ENCODE measurements around the gene PTHLH.

The PTHLH gene

DNA sequence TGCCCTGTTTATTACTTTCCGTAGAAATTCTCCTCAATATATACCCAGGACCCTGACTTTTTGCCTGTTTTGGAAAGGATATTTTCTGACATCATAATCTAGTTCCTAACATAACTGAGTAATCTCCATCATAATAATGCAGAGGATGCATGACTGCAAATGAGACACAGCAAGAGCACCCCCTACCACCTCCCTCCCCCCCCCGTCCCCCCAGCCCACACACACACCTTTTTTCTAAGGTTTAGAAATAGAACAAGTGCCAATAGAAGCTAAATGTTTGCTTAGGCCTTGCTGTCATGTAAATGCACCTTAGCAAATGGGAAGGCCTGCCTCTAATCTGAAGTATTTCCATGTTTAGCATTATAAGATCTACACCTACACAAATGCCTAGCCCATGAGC, at the start of gene PTHLH:
Gene PTHLH, minus strand, starts transcription at position 13 of the 400 bp plus-strand sequence. CDS start 3,239 bp downstream, outside the sequence.
- no peak for DNase-seq (ENCODE audit: low spot score)

DNA sequence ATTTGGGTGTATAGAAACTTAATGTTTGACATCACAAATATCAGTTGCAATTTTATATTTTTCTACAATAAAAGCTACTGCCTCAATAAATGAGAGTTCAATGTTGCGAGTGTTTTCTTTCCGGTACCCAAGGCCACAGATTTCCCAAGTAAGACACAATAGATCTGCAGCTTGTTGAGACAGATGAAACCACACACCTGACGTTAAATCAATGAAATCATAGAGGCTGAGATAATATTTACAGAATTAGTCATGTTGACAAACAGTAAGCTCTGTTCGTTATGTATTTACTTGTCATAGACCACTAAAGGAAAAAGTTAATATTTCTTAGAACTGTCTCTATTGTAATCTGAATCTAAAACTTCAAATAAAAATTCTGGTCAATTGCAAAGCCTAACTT, 49.2 kb upstream of the PTHLH start:
- DNase-seq (ENCODE audit: low spot score), result no peak

DNA sequence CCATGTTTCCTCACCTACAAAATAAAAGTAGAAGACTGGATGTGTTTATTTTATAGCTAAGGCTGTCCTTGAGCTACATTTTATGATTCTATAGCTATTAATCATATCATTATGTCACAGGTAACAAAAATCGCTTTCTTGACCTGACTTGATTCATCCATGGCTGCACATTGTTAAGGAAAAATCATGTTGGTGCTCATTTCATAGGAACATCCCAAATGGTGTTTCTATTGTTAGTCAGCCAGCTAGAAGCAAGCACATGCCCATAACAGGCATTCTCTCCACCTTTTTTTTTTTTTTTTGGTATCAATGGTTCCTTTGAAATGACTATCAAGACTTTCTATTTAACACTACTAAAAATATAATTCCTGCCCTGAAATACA, 45.3 kb upstream of the PTHLH start:
- DNase-seq (ENCODE audit: low spot score), result no peak

DNA sequence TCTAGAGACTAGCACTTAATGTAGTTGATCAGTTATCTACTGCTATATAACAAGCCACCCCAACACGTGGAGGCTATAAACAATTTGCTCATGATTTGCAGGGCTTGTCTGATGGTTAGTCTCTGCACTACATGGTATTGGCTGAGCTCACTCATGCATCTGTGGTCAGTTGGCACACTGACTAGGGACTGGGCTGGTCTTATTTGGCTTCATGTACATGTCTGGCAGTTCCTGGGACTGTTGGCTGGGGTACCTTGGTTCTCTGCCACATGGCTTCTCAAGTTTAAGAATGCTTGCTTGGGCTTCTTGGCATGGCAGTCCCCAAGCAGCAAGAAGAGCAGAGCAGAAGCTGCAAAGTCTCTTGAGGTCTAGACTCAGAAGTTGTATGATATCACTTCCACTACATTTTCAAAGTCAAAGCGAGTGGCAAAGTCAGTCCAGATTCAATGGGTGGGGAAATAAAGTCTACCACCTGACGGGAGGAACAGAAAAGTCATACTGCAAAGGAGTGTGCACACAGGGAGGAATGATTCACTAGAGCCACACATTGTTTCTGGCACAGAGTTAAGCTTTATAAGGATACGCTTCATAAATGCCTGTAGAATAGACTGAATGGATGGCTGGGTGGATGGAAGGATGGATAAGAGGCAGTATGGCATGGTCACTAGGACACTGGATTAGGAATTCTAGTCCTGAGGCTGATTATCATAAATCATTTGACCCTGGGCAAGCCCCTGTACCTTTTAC, 44.8 kb upstream of the PTHLH start:
- no peak for DNase-seq (ENCODE audit: low spot score)

DNA sequence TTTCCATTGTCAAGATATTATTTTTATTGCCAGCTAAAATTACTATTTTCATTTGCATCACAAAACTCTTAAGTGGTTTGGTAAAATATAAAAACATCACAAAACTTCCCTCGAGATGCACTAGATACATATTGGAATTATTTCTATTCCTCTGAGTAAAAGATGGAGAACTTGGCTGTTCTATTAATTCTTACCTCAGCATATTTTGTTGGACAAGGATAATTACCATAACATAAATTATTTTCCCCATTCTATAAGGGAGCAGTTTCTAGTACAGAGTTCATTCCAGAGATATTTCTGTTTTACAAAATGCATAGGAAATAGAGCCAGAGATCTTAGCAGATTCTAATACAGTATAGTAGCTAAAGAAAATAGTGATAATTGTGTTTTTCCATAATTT, 42.6 kb upstream of the PTHLH start:
- DNase-seq (ENCODE audit: low spot score), result no peak

DNA sequence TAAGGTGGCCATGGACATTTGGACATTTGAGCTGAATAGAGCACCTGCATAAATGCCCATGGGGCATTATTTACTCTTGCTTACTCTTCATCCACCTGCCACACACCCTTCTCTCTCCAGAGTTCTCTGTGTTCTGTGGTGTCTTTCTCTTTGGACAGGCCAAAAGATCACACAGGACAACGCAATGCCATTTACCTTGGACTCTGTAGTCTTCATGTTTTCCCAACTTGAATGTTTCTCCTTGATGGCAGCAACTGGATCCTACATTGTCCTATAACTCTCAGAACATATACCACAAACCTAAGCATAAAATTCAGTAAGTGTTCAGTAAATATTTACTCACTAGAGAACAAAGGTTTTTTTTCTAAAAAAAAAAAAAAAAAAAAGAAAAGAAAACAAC, 41.7 kb upstream of the PTHLH start:
- DNase-seq (ENCODE audit: low spot score), result no peak

DNA sequence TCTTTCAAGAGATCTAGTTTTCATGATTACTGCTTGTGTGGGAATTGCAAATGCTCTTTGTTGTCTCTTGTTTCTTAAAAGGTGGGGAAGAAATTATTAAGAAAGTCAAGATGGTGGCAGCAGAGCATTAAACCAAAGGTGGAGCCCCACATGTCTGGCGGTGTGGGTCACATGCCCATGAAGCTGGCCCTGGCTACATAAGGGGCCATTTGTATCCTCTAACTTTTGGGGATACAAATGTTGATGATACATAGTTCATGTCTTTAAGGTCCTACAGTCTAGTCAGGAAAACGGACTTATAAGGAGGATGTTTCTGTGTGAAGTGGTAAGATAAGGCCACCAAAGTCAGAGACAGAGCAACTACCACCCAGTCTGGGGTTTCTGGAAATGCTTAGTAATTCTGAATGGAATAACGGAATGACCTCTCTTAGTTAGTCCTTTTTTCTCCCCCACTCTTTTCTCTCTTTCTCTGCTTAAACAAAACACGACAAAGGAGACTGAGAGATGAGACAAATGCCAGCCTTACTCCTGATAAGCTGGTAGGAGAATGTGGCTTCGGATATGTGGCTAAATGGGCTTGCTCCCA, 39.9 kb upstream of the PTHLH start:
- DNase-seq (ENCODE audit: low spot score), result no peak

DNA sequence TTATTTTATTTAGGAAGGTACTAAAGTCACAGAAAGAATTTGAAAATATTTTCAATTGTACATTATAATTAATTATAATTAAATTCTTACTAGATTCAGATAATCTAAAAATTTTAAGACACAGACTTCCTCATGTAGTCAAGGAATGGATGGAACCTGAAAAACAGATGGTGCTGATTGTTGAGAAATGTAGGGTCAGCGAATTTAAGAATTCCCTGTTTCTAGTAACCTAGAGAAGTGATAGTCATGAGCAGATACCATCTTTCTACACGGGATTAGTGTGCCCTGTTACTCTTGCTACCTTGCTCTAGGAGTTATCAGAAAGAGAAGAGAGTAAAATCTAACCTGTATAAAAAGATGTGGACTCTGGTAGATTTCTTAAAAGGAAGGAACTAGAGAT, 37.5 kb upstream of the PTHLH start:
- no peak for DNase-seq (ENCODE audit: low spot score)

DNA sequence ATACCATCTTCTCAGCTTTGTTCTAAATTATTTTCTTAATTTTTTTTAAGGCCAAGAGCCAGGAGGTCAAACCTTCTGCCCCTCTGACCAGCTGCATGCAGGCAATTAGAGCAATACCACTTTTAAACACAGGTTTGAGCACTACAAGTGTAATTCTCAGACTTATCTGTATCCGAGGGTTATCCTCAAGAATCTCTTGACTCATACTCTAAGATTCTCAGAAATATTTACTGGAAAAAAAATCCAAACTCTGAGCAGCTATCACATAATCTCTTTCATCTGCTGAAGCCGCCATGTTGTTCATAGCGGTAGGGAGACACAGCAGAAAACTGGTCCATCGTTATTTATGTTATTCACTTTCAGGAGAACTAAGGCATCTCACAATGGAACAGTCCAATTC, 27.4 kb upstream of the PTHLH start:
- DNase-seq (ENCODE audit: low spot score), result peak; percentile 18

DNA sequence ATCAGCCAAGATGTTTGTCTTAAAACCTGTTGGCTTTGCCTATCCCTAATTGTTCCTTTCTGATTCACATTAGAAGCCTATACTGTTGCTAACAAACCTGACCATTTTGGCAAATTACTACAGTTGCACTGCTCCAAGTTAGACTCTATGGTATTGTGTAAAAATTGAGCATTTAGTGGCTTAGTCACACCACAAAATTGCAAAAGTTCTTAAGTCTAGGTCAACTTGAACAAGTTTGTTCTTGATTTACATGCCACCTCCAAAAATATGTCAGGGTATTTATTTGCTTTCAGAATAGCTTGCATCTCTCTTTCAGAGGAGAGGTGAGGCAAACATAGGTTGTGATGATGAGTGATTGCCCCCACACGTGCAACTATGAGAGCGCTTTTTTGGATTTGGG, 27.0 kb upstream of the PTHLH start:
- DNase-seq (ENCODE audit: low spot score), result peak; percentile 55

DNA sequence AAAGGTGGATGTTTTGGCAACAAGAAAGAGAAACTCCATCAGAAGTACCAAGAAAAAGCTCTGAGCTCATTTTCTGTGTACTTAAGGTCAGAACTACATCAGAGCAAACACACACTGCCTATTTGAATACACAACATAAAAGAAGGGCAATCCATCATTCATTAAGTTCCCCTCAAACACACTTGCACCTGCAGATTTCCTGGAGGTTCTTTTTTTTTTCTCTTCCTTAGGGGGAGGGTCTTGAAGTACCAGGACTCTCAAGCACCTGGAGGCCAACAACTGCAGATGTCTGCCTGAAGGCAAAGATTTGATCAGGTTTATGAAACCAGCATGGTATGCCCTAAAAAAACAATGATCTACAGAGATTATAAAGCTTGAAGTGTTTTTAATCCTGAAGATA, 26.1 kb upstream of the PTHLH start:
- no peak for DNase-seq (ENCODE audit: low spot score)

DNA sequence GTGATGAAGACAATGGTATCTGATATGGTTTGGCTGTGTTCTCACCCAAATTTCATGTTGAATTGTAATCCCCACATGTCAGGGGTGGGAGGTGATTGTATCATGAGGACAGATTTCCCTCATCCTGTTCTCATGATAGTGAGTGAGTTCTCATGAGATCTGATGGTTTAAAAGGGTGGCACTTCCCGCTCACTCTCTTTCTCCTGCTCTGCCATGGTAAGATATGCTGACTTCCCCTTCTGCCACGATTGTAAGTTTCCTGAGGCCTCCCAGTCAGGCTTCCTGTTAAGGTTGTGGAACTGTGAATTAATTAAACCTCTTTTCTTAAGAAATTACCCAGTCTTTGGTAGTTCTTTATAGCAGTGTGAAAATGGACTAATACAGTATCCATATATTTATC, 25.6 kb upstream of the PTHLH start:
- no peak for DNase-seq (ENCODE audit: low spot score)

DNA sequence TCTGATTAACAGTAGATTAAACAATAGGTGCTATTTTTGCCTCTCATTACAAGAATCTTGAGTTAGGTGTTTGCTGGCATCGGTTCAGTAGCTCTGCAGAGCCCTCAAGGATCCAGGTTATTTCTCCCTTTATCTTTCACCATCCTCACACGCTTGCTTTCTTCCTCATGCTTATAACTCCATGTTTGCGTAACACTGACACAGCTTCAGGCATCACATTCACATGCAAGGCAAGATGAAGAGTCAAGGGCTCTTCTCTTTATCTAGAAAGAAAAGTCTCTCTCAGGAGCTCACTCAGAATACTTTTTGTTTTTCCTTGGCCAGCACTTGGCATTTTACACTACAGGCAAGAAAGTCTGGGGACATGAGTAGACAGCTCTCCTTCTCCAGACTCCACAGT, 24.2 kb upstream of the PTHLH start:
- DNase-seq (ENCODE audit: low spot score), result no peak

DNA sequence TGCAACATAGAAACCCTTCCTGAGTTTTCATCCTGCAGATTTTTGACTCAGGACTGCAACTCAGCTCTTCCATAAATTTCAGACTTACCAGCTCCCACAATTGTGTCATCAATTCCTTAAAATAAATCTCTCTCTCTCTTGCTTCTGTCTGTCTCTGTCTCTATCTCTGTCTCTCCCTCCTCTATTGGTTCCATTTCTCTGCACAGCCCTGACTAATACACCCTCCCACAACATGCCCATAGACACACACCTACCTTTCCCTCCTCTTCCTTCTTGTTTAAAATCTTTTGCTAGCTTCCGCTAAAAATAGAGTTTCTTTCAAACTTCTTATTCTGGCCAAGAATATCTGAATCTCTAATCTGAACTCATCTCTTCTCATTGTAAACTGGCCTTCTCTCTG, 22.9 kb upstream of the PTHLH start:
- no peak for DNase-seq (ENCODE audit: low spot score)

DNA sequence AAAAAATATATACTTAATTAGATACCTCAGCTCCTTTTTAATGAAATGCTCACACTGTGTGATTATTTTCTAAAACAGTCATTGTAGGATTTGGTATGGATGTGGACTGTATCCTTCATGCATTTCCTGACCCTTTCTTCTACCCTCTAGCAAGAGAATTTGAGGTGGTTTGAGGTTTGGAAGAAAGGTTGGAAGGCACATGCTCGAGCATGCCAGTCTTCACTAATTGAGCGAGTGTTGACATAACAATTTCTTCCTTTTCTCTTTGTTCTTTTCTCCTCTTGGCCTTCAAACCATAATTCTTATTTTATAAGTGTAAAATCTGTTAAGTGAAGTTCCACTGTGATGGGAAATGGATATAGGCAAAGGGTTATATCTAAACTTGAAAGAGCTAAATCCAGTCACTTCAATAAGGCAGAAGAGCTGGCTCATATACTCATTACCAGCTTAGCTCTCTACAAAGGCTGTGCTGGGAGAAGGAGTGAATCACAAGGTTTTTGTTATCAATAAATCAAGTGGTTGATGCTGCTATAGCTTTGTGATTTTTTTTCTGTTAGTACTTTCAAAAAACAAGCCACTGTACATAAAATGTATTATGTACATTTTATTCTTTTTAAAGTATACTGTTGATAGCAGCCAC, 16.2 kb upstream of the PTHLH start:
- DNase-seq (ENCODE audit: low spot score), result no peak

DNA sequence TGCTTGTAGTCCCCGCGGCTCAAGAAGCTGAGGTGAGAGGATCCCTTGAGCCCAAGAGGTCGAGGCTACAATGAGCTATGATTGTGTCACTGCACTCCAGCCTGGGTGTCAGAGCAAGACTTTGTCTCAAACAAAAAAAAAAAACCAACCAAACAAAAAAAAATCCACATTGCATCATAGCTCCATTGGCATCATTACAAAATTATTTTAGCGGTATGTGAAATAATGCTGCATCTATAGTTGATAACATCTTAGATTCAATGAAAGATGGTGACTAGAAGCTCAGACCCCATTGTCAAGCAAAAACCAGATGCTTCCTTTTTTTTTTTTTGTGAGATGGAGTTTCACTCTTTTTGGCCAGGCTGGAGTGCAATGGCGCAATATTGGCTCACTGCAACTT, 14.8 kb upstream of the PTHLH start:
- DNase-seq (ENCODE audit: low spot score), result no peak

DNA sequence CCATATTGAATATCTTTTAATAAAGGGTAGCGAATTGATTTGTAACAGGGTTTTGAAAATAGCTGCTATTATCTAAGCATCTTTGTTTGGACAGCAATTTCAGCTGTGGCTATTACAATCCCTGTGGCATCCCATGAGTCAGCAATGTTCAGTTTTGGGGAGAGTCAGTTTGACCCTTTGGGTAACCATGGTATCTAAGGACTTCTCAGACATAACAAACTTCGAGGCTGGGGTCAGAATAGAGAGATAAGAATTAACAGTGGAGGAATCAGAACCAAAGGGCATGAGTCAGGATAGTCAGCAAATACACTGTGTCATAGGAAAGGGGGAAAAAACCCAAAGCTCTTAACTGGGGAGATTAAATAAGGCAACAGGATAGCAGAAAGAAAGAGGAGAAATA, 11.7 kb upstream of the PTHLH start:
- DNase-seq (ENCODE audit: low spot score), result peak; percentile 72

DNA sequence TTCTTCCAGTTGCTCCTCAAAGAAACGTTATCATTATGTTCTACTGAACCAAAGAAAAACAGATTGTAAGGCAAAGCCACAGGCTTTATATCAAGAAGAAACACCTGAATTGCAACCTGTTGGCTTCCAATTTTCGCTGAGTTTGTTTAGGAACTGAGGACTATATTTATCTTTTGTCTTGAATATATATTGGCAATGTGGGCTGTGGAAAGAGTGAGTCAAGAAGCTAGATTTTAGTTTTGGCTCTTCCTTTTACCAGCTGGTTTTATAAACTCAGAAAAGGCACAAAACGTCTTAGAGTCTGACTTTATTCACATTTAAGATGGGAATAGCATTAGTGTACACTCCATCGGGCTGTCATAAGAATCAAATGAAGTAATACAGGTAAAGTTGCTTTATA, 10.4 kb upstream of the PTHLH start:
- no peak for DNase-seq (ENCODE audit: low spot score)

DNA sequence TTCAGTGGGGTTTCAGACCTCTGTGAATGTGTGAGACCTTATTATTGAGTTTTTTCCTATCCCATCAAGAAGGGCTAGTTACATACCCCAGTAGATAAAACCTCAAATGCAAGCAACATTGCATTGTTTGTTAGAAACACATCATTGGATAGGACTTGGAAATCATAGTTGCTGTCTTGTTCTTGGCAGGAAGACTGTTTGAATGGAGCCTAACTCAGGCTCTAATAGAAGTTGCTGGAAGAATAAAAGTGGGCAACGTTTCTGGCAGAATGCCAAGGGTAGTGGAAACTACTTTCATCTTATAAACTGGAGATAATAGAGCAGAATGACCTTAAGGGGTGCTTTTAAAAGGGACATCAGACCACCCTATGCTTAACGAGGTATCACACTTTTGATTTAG, 9.9 kb upstream of the PTHLH start:
- no peak for DNase-seq (ENCODE audit: low spot score)

DNA sequence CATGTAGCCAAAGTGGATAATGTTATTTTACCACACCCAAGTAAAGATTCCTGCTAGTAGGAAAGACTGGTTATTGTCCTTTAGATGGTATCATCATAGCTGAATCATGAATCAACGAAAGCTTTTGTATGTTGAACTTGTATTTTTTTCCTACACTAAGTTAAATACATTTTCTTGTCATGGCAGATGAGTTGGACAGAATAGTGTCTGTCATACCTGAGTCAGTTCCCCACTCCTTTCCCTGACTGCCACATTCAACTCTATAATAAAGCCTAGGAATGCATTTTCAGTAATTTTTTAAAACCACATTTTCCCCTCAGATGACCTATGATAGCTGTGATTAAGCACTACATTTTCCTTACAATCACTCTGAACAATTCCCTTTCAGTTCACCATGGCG, 9.3 kb upstream of the PTHLH start:
- DNase-seq (ENCODE audit: low spot score), result no peak

DNA sequence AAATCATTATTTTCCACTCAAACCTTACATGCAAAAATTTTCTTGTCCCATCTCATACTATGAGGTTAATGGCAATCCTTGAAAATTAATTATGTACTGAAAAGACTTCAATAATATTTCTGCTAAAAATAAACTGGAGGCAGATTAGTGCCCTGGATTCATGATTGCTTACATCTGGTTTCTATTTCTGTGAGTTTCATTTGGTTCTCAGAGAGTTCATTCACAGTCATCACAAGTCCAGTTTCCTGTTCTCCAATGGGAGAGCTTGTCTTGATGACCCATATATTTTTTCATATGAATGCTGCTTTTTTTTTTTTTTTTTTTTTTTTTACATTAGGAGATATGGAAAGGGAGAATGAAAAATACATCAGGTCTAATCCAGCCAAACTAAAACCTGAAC, 6.6 kb upstream of the PTHLH start:
- peak; percentile 43 for DNase-seq (ENCODE audit: low spot score)

DNA sequence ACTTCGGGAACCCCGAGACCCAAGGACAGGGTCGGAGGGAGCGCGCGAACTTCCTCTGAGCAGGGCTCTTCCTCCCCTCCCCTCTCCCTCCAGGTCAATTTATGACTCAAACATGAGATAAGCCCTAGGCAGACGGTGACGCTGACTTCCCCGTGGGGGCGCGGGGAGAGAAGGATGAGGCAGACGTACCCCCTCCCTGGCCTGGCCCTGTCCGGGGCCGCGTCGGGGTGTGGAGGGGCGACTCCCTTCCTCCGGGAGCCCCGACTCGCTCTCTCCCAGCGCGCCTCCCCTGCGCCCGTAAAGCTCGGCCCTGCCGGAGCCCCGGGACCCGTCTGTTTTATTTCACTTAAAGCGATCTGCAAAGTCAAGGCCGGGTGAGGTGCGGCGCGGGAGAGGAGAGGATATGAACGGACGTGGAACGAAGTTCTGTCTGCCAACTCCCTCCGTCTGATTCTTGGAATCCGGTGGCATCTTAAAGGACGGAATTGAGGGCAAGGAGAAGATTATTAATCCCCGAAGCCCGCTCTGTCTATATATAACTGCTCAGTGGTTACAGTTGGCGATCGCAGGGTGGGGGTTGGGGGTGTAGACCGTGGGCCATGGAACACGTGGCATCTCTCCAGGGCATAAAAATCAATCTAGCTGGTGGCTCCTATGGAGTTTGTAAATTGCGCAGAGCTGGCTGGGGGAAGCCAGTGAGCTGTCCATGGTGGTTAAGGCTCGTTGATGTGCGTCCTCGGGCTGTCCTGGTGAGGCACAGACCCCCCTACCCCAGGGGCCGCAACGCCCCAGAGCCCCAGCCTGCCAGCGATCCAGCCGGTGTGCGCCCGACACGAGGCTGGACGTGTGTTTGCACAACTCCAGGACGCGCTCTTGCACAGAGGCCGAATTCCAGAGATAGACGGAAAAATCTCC, 2.9 kb upstream of the PTHLH start:
- peak; percentile 59 for DNase-seq (ENCODE audit: low spot score)

Measured in AG08395 (cell line).